ENCODE measurements around the gene VEZF1. TPM values are rescaled to one million over a fixed set of nuclear protein-coding genes. Genes with fewer than 3 reads are reported as not detected.
A peak's percentile ranks its signal among the peaks of the same experiment; 100 is the strongest.

Gene VEZF1
- total RNA-seq, 4 donors from 2014 or later = 88.5 to 147 (median 91.4) TPM

GRCh38 chr17:58002973-58003372 lies 14.9 kb upstream of the VEZF1 start:
- H3K27ac ChIP-seq = no peak overlapping the region
- 90 to 93% methylated on average over 2 of the region's 2 CpGs for WGBS, 2 donors
- no peak for DNase-seq
- peaks cover 29 to 38% of the 10 kb centered on the region in 2 donors for H3K36me3 ChIP-seq
- no peaks in the 10 kb centered on the region for H3K9me3 ChIP-seq
- no peak overlapping the region for H3K4me3 ChIP-seq (replicated peaks in 1 of 3)
- H3K4me1 ChIP-seq = peaks cover 14 to 20% of the 10 kb centered on the region in 2 donors
- intact Hi-C loops (cut with DNase I) = no loop called here
- TF ChIP-seq POLR2A (IDR thresholded peaks at IDR 0.05) (no peak), CTCF (IDR thresholded peaks at IDR 0.05) (no peak)
- no peaks in the 10 kb centered on the region for H3K27me3 ChIP-seq

GRCh38 chr17:58002154-58002948 lies 14.3 kb upstream of the VEZF1 start:
- Histone ChIP-seq H3K4me1 (peaks cover 12 to 18% of the 10 kb centered on the region in 2 donors), H3K27me3 (no peaks in the 10 kb centered on the region), H3K27ac (no peak overlapping the region), H3K4me3 (replicated peaks in 1 of 3) (no peak overlapping the region), H3K36me3 (peaks cover 29 to 38% of the 10 kb centered on the region in 2 donors), H3K9me3 (no peaks in the 10 kb centered on the region)
- no peak for DNase-seq
- intact Hi-C loops (cut with DNase I) = no loop called here
- 74 to 82% methylated on average over 4 of the region's 4 CpGs for WGBS, 2 donors
- no peak for TF ChIP-seq POLR2A (IDR thresholded peaks at IDR 0.05)
- TF ChIP-seq CTCF (IDR thresholded peaks at IDR 0.05) = no peak

GRCh38 chr17:58001461-58002124 lies 13.5 kb upstream of the VEZF1 start:
- Histone ChIP-seq H3K4me3 (replicated peaks in 1 of 3) (no peak overlapping the region), H3K4me1 (peaks cover 12 to 18% of the 10 kb centered on the region in 2 donors), H3K9me3 (no peaks in the 10 kb centered on the region), H3K27me3 (no peaks in the 10 kb centered on the region), H3K27ac (no peak overlapping the region), H3K36me3 (peaks cover 29 to 38% of the 10 kb centered on the region in 2 donors)
- TF ChIP-seq CTCF (IDR thresholded peaks at IDR 0.05) (no peak), POLR2A (IDR thresholded peaks at IDR 0.05) (no peak)
- intact Hi-C loops (cut with DNase I) = no loop called here
- DNase-seq = no peak
- WGBS, 2 donors = 64 to 74% methylated on average over 1 of the region's 1 CpG

GRCh38 chr17:57999496-58000017 lies 11.5 kb upstream of the VEZF1 start:
- H3K27me3 ChIP-seq = no peaks in the 10 kb centered on the region
- intact Hi-C loops (cut with DNase I) = loop anchor here (5.0 kb wide), 1 partner anchor 142 kb away; no protein-coding TSS in a partner anchor
- H3K9me3 ChIP-seq = no peaks in the 10 kb centered on the region
- no peak overlapping the region for H3K27ac ChIP-seq
- TF ChIP-seq POLR2A (IDR thresholded peaks at IDR 0.05) (no peak), CTCF (IDR thresholded peaks at IDR 0.05) (peak; percentile 64 to 85 (median 78))
- WGBS, 2 donors = 61 to 63% methylated on average over 1 of the region's 1 CpG
- H3K4me1 ChIP-seq = peaks cover 0 to 9% of the 10 kb centered on the region in 2 donors
- no peak overlapping the region for H3K4me3 ChIP-seq (replicated peaks in 1 of 3)
- peaks cover 18 to 26% of the 10 kb centered on the region in 2 donors for H3K36me3 ChIP-seq
- no peak for DNase-seq

All from thyroid gland (tissue), 4 donors.